HL-60 (cell line): Measurements from ENCODE around the gene SLC6A6.

Experiments
- GABPA ChIP-seq: IDR thresholded peaks from 2 replicates; pipeline ENCODE4 v1.6.1; 2012; ENCODE audit warnings: low read depth
- TF ChIP-seq, protein P1 (sequence below): IDR thresholded peaks from one replicate; pipeline ENCODE4 v1.5.1; 2011; ENCODE audit warnings: low read length, control low read depth, inconsistent platforms; ENCODE audit not compliant: insufficient read depth
- TF ChIP-seq, protein P2 (sequence below): IDR thresholded peaks from 2 replicates; pipeline ENCODE4 v1.6.1; 2012; ENCODE audit warnings: low read depth; ENCODE audit not compliant: insufficient replicate concordance

DNA sequence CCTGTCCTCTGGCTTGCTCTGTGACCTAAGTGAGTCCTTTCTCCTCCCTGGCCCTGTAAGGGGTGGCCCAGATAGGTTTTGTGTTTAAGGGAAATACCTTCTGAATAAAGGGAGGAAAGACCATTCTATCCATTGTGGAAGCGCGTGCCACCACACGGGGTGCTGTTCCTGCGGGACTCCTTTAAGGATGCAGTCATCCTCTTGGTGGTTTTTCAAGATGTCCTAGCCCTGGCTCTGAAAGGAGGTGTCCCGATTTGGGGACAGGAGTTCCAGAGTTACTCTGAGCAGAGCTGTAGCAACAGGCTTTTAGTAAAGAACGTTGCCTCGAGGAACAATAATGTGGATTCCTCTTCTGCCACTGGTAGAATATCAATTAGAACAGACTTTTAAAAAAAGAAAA lies 9.6 kb downstream of the SLC6A6 start:
- no peak for TF ChIP-seq GABPA
- TF ChIP-seq, protein P1, sequence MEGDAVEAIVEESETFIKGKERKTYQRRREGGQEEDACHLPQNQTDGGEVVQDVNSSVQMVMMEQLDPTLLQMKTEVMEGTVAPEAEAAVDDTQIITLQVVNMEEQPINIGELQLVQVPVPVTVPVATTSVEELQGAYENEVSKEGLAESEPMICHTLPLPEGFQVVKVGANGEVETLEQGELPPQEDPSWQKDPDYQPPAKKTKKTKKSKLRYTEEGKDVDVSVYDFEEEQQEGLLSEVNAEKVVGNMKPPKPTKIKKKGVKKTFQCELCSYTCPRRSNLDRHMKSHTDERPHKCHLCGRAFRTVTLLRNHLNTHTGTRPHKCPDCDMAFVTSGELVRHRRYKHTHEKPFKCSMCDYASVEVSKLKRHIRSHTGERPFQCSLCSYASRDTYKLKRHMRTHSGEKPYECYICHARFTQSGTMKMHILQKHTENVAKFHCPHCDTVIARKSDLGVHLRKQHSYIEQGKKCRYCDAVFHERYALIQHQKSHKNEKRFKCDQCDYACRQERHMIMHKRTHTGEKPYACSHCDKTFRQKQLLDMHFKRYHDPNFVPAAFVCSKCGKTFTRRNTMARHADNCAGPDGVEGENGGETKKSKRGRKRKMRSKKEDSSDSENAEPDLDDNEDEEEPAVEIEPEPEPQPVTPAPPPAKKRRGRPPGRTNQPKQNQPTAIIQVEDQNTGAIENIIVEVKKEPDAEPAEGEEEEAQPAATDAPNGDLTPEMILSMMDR, result no peak
- TF ChIP-seq, protein P2, sequence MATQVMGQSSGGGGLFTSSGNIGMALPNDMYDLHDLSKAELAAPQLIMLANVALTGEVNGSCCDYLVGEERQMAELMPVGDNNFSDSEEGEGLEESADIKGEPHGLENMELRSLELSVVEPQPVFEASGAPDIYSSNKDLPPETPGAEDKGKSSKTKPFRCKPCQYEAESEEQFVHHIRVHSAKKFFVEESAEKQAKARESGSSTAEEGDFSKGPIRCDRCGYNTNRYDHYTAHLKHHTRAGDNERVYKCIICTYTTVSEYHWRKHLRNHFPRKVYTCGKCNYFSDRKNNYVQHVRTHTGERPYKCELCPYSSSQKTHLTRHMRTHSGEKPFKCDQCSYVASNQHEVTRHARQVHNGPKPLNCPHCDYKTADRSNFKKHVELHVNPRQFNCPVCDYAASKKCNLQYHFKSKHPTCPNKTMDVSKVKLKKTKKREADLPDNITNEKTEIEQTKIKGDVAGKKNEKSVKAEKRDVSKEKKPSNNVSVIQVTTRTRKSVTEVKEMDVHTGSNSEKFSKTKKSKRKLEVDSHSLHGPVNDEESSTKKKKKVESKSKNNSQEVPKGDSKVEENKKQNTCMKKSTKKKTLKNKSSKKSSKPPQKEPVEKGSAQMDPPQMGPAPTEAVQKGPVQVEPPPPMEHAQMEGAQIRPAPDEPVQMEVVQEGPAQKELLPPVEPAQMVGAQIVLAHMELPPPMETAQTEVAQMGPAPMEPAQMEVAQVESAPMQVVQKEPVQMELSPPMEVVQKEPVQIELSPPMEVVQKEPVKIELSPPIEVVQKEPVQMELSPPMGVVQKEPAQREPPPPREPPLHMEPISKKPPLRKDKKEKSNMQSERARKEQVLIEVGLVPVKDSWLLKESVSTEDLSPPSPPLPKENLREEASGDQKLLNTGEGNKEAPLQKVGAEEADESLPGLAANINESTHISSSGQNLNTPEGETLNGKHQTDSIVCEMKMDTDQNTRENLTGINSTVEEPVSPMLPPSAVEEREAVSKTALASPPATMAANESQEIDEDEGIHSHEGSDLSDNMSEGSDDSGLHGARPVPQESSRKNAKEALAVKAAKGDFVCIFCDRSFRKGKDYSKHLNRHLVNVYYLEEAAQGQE, result no peak
